Left kidney (tissue), 2 donors: Measurements from ENCODE around the gene NCLN. TPM values are rescaled to one million over a fixed set of nuclear protein-coding genes. Genes with fewer than 3 reads are reported as not detected.
"Not testable (repeated sequence)": the region's sequence is repeated elsewhere in the genome, so short reads cannot be mapped to it uniquely, and the experiment has no call there.

Experiments used
- DNase-seq: peaks from one replicate; pipeline ENCODE4 v3.0.0-alpha.2; 2013
- polyA plus RNA-seq: library from polyadenylated mRNA; unstranded; fragments of 120-200 nt; gene quantifications from one replicate; pipeline ENCODE4 v1.2.1, GENCODE V29; 2013; ENCODE audit not compliant: insufficient read length

Gene NCLN
- polyA plus RNA-seq, 1 donor = 38.7 TPM

- no peak for DNase-seq
Observed at GRCh38 chr19:3153286-3154230, 32.2 kb upstream of the NCLN start.

GRCh38 chr19:3154447-3154846, 31.3 kb upstream of the NCLN start:
- not testable (repeated sequence) for DNase-seq

- DNase-seq = no peak
Observed at GRCh38 chr19:3154957-3155736, 30.6 kb upstream of the NCLN start.

- no peak for DNase-seq
Observed at GRCh38 chr19:3157096-3157845, 28.5 kb upstream of the NCLN start.

GRCh38 chr19:3159565-3159964, 26.2 kb upstream of the NCLN start:
- DNase-seq = no peak

- DNase-seq = no peak
Observed at GRCh38 chr19:3160219-3160618, 25.5 kb upstream of the NCLN start.

- no peak for DNase-seq
Observed at GRCh38 chr19:3161453-3161852, 24.3 kb upstream of the NCLN start.

GRCh38 chr19:3162418-3163229, 23.1 kb upstream of the NCLN start:
- no peak for DNase-seq

GRCh38 chr19:3163230-3163886, 22.4 kb upstream of the NCLN start:
- DNase-seq = peak; percentile 54

GRCh38 chr19:3163943-3164342, 21.8 kb upstream of the NCLN start:
- DNase-seq = no peak

GRCh38 chr19:3167533-3168272, 18.0 kb upstream of the NCLN start:
- no peak for DNase-seq

GRCh38 chr19:3171894-3172672, 13.6 kb upstream of the NCLN start:
- no peak for DNase-seq

GRCh38 chr19:3172673-3173000, 13.1 kb upstream of the NCLN start:
- DNase-seq = not testable (repeated sequence)

- DNase-seq = no peak
Observed at GRCh38 chr19:3175781-3176714, 9.7 kb upstream of the NCLN start.

- no peak for DNase-seq
Observed at GRCh38 chr19:3176715-3177501, 8.8 kb upstream of the NCLN start.

GRCh38 chr19:3178377-3178972, 7.3 kb upstream of the NCLN start, which contains the start of gene S1PR4:
S1PR4 (plus strand) TSS chr19:3178769; CDS start chr19:3178793, 24 bp downstream.
- DNase-seq = no peak
